HG02840 (cell line): ENCODE results near the gene ZBP1.
A peak's percentile ranks its signal among the peaks of the same experiment; 100 is the strongest.

Experiments
- ATAC-seq: cut with Tn5 transposase; IDR thresholded peaks from one replicate; pipeline ENCODE4 v1.9.1; 2021; ENCODE audit warnings: mild to moderate bottlenecking, moderate library complexity, moderate number of reproducible peaks; ENCODE audit not compliant: unreplicated experiment, low FRiP score

ZBP1 gene

DNA sequence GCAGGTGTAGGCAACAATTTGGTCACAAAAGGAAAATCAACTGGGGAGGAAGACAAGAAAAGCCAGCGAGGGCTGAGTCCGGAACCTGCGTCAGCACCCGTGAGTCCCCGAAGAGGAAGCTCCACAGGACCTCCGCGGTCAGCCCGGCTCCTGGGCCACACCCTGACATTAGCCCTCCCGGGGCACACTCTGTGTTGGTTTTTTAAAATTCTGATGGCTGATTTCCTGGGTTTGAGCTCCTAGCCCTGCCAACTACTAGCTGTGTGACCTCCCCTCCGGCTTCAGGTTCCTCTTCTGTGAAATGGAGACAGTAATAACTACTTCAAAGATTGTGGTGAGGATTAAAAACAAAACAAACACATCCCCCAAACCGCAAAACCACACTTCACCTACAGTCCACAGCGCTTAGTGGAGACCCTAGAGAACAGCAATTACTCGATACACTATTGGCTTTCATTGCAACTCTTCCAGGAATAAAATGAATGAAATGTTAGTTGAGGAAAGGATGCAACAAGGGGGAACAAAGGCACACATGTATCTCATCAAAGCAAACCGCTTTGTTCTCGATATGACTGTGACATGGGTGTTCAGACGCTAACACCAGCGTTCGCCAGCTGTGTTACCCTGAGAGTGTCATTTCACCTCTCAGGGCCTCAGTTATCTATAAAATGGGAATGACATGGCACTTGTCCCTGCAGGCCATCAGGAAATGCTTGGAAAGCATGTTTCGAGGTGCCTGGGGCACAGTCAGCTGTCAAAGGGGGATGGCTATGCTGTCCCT, 985 bp downstream of the ZBP1 start:
- ATAC-seq = peak; percentile 54

DNA sequence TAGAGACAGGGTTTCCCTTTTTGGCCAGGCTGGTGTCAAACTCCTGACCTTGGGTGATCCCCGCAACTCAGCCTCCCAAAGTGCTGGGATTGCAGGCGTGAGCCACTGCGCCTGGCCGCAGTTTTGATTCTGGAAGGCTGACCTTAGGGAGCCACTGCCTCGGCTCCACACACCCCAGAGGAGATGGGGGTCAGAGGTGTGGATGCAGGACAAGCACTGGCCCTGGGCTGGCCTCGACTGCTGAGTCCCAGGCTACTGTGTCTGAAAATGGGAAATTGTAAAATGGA, 1.5 kb downstream of the ZBP1 start:
- no peak for ATAC-seq

DNA sequence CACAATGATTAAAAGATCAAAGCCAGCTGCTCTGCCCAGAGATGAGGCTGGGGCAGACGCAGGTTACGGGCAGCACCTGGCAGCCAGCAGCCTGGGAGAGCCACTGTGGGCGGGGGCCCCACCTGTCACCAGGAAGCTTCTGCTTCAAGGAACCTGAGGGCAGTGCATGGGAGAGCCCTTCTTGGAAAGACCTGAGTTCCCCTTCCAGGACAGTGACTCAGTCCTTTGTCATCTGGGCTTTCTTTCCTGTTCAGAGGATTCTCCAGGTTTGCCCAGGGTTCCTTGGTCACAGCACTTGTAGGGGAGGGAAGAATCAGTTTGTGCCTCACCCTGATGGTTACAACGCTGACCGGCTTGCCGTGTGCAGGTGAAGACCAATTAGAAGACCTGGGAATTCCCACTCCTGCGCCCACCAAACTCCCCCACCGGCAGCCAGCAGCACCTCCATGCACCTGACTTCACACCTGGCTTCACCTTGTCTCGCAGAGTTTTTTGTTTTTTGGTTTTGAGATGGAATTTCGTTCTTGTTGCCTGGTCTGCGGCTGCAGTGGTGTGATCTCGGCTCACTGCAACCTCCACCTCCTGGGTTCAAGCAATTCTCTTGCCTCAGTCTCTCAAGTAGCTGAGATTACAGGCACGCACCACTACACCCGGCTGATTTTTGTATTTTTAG, 2.0 kb downstream of the ZBP1 start:
- ATAC-seq = no peak

DNA sequence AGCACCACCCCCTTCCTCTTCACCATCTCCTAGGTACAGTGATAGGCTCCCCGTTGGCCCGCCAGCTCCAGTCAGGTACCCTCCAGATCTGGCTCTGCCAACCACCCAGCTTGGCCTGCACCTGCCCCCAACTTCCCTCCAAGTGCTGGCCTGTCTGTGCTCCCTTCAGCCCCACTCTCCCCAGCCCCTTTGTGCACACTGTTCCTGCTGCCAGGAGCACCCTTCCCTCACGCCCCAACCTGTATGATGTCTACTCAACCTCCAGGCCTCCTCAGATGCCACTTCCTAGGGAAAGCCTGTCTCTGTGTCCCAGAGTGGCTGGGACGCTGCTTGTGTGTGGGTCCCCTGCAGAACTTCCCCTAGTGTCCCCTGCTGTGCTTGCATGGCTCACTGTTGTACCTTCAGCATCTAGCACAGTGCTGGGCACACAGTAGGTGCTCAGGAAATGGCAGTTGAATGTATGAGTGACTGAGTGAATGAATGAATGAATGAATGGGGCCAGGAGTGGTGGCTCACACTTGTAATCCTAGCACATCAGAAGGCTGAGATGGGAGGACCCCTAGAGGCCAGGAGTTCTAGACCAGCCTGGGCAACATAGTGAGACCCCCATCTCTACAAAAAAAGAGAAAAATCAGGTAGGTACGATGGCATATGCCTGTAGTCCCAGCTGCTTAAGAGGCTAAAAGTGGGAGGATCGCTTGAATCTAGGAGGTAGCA, 3.0 kb downstream of the ZBP1 start:
- ATAC-seq = no peak

- ATAC-seq = no peak
These were observed 3.9 kb downstream of the ZBP1 start for GRCh38 chr20:57616143-57616951.

DNA sequence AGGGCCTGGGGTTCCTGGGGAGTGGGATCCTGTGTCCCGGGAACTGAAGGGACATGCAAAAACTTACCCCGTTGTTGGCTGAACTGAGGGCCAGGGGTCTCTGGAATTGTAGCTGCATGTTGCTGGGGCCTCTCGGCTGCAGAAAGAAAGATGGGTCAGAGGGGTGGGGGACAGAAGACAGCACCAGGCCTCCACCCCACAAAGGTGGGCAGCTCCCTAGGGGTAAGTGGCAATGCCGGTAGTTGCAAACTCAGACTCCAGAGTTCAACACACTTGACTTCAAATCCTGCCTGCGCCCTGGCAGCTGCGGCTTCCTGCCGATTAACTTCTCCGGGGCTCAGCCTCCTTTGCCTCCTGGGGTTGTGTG, 4.8 kb downstream of the ZBP1 start:
- ATAC-seq = no peak

- ATAC-seq = no peak
These were observed 5.5 kb downstream of the ZBP1 start for GRCh38 chr20:57614490-57615444.

- no peak for ATAC-seq
These were observed 6.7 kb downstream of the ZBP1 start for GRCh38 chr20:57613481-57613921.

DNA sequence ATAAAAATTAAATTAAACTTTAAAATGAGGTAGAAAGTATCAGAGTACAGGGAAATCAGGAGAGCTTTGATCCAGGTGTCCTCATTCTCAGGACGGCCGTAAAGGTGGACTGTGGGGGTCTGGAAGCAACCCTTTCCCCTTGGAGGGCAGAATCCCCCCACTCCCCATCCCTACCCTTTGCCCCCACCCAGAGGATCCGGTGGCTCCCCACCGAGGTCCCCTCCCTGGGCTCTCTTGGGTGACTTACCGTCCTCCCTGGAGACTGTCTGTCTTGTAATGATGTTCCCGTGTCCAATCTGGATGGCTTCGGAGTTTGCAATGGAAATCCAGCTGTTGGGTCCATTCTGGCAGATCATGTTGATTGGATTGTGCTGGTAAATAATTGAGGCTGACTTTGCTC, 7.3 kb downstream of the ZBP1 start:
- no peak for ATAC-seq

DNA sequence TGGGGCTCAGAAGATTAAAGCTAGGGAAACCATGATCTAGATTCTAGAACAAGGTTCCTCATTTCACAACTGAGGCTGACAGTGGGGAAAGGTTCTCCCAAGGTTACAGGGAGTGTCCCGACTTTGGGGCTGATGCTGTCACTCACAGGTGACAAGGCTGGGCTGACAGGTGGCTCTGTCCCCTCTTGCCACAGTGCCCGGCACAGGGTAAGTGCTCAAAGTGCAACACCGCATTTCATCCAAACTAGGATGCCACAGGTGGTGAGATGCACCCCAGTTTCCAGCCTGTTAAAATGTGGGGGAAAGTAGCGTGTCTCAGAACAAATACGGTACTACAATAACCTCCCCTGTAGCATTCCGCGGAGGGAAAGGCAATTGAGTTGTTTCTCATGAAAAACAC, 7.8 kb downstream of the ZBP1 start:
- no peak for ATAC-seq

DNA sequence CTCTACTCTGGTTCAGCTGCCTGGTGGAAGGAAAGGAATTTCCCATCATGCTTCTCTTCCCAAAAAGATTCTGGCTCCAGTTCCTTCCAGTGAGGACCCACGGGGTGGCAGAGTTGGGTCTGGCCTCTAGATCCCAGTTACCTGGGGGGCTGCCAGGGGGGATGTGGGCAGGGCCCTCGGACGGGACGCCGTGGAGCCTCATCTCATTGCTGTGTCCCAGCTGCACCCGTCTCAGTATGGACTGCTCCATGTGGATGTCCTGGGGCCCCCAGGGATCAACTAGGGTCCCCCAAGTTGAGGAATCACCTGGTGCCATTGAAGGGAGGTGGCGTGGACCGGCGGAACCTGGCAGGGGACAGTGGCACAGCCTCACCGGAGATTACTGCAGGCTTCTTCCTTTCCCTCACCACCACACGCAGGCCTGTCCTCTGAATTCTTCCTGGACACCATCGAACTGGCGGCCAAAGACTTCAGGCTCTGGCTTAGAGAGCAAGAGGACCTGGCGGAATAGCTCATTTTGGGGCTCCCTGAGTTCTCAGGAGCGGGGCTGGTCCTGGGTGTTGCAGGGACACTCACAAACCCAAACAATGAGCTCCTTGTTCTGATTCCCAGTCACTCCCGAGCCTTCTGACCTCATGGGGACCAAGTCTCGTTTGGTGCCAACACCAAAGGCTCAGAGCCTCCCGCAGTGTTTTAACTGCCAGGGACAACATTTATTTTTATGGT, 8.5 kb downstream of the ZBP1 start:
- no peak for ATAC-seq

GRCh38 chr20:57610261-57610952, 9.8 kb downstream of the ZBP1 start:
- ATAC-seq = no peak

GRCh38 chr20:57609842-57610167, 10.4 kb downstream of the ZBP1 start:
- ATAC-seq = no peak

DNA sequence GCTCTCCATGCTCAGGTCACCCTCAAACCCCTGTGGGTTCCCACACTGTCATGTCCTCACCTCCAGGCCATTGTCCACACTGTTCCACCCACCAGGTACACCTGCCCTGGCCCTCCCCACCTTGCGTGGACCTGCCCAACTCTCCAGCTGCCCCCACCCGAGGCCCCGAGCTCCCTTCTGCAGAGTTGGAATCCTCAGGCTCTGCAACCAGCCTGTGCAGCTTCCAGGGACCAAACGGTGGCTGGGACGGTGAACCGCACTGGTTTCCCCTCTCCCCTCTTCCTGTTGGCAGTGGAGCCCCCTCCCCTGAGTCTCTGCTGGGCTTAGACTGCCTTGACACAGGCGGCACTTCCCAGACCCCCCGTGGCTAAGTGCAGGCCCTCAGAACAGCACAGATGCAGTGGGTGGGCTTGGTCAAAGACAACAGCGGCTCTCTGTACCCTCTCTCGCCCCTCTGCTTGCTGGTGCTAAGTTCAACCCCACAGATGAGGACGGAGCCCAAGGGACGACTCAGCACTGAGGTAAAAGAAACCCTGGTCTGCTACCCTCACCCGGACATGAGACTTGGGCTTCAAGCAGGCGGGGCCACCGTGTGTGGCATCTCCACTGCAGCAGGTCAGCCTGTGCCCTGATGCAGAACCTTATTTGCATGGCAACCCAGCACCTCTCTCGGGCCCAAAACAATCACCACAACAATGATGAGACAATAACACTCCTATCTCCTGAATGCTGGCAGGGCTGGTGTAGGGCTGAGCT, 11.0 kb downstream of the ZBP1 start:
- no peak for ATAC-seq

DNA sequence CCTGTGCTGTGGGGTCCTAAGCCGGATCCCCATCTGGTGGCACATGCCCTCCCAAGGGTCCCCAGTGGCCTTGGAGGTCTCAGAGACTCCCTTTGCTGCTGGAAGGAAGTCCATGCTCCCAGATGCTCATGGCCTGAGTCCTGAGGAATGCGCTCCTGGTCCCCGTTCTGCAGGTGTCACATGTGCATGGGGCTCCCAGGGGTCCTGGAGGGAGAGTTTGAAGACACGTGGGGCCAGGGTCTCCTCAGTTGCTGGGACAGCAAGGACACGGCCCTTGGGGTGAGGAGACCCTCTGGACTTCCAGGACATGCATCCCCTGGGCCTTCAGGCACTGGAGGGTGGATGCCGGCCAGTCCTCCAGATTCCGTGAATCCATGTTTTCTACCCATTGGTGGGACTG, 11.7 kb downstream of the ZBP1 start:
- ATAC-seq = no peak

DNA sequence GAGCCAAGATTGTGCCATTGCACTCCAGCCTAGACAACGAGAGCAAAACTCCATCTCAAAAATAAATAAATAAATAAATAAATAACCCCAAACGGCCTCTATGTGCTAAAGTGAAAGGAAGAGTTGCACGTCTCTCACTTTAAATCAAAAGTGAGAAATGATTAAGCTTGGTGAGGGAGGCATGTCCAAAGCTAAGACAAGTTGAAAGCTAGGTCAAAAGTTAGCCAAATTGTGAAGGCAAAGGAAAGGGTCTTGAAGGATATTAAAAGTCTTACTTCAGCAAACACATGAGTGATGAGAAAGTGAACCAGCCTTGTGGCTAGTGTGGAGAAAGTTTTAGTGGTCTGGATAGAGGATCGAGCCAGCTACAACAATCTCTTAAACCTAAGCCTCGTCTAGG, 14.3 kb downstream of the ZBP1 start:
- no peak for ATAC-seq

- no peak for ATAC-seq
These were observed 15.2 kb downstream of the ZBP1 start for GRCh38 chr20:57605045-57605444.

GRCh38 chr20:57603120-57603519, 17.1 kb downstream of the ZBP1 start:
- ATAC-seq = no peak
